ENCODE results near the gene TRIO. TPM values are rescaled to one million over a fixed set of nuclear protein-coding genes. Genes with fewer than 3 reads are reported as not detected.
"Not testable (repeated sequence)": the region's sequence is repeated elsewhere in the genome, so short reads cannot be mapped to it uniquely, and the experiment has no call there.

TRIO gene
- total RNA-seq, 2 donors from 2014 or later: 181 to 202 TPM

DNA sequence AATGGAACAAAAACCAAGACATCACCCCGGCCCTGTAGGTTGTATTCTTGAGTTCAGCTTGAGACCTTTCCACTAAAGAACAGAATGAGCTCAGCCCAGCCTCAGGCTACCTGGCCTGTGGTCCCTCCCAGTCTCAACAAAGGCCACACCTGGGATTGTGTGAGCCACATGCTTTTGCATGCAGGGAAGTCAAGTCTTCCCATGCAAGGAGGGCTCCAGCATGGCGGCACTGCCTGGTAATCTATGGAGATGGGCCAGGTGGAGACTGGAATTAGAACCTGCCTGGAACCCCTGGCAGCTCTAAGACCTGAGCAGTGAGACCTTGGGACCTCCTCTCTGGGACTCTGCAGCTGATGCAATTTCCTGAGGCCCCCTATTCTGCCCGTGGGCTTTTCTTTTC lies 389.0 kb downstream of the TRIO start:
- intact Hi-C loops (cut with DNase I): no loop called here

DNA sequence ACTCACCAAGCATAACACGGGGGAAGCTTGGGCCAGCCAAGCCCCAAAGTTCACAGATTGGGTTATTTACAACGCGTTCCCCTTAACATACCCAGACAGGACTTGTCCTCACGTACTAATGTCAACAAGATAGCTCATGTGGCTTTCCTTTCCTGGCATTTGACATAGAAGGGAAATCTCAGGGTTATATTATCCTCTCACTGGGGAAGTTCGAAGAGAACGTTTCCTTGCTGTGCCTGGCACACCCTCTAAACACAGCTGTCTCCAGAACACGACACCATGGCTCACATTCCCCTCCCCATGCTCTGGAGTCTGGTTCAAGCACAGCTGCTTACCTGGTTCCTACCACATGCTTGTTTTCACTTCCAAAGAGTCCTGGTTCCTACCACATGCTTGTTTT lies 391.6 kb downstream of the TRIO start:
- DNase-seq (ENCODE audit: low spot score): no peak
- intact Hi-C loops (cut with DNase I): no loop called here

More for the DNA sequence above, 389.0 kb downstream of the TRIO start:
- DNase-seq (ENCODE audit: low spot score): no peak

DNA sequence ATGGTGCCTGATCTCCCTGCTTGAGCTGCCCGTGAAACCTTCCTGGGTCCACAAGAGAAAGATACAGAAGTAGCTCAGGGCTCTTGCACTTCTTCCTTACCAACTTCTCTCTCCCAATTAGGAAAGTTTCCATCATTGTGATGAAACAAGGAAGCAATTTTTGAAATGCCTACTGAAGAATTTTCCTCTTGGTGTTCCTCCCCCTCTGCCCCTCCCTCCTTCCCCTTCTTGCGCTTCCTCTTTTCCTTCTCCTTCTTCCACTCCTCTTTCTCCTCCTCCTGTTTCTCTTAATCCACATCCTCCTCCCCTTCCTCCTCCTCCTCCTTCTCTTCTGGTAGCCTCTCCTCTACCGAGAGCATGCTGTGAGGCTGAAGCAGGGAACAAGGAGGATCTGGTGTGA lies 402.2 kb downstream of the TRIO start:
- intact Hi-C loops (cut with DNase I): no loop called here
- no peak for DNase-seq (ENCODE audit: low spot score)

DNA sequence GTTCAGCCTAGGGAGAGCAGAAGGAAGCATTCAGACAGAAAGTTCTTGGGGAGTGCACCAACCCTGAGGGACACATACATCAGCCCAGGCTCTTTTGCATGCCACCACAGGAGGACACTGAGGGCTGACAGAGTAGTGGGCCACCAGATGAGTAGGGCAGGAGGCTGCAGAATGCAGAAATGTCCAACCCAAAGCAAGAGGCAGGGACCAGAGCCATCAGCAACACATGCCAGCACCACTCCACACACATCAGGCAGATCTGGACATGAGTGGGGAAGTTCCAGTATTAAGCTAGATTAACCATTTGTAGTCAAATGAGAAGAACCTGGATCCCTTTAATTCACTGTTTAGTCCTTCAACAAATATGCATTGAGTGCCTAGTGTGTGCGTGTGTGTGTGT lies 402.7 kb downstream of the TRIO start:
- intact Hi-C loops (cut with DNase I): no loop called here
- no peak for DNase-seq (ENCODE audit: low spot score)

DNA sequence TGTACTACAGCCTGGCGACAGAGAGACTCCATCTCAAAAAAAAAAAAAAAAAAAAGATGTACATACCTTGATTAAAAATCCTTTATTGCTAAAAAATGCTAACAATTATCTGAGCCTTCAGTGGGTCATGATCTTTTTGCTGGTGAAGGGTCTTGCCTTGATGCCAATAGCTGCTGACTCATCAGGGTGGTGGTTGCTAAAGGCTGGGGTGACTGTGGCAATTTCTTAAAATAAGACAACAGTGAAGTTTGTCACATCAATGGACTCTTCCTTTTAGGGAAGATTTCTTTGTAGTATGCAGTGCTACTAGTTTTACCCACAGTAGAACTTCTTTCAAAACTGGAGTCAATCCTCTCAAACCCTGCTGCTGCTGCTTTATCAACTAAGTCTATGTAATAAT lies 404.5 kb downstream of the TRIO start:
- no peak for DNase-seq (ENCODE audit: low spot score)
- intact Hi-C loops (cut with DNase I): no loop called here

DNA sequence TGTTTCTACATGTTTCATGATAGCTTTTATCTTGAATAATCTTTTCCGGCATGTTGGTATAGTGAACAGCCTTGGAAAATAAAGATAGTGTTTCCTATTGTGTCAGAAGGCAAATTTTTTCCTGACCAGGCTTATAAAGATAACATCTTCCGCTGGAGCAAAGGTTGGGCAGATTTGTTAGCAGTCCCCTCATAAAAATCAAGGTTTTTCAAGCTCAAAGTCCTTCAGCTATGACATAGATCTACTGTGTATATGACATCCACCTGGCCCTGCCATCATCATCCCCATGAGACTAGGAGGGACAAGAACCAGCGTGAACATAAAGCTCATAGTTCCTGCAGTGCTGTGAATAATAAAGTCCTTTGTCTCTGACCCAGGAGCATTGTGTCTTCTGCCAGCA lies 408.1 kb downstream of the TRIO start:
- intact Hi-C loops (cut with DNase I): no loop called here
- DNase-seq (ENCODE audit: low spot score): no peak

DNA sequence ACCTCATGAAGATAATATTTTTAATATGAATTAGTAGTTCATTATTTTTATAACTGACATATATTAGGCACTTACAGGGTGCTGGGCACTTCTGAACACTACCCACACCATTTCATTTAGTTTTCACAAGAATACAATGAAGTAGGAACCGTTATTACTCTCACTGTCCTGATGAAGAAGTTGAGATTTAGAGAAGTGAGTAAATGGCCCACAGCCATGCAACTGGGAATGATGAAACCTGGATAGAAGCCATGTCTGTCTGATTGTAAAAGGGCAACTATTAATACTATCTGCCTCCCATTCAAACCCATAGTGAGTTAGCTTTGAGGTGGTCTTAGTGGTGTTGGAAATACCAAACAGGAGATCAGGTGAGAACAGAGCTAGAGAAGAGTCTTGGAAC lies 408.9 kb downstream of the TRIO start:
- no peak for DNase-seq (ENCODE audit: low spot score)
- intact Hi-C loops (cut with DNase I): no loop called here

DNA sequence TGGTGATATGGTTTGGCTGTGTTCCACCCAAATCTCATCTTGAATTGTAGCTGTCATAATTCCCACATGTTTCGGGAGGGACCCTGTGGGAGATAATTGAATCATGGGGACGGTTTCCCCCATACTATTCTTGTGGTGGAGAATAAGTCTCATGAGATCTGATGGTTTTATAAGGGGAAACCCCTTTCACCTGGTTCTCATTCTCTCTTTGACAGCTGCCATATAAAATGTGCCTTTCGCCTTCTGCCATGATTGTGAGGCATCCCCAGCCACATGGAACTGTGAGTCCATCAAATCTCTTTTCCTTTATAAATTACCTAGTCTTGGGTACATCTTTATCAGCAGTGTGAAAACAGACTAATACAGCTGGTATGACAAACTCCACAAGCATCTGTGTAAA lies 411.1 kb downstream of the TRIO start:
- DNase-seq (ENCODE audit: low spot score); intact Hi-C loops (cut with DNase I): not testable (repeated sequence)

DNA sequence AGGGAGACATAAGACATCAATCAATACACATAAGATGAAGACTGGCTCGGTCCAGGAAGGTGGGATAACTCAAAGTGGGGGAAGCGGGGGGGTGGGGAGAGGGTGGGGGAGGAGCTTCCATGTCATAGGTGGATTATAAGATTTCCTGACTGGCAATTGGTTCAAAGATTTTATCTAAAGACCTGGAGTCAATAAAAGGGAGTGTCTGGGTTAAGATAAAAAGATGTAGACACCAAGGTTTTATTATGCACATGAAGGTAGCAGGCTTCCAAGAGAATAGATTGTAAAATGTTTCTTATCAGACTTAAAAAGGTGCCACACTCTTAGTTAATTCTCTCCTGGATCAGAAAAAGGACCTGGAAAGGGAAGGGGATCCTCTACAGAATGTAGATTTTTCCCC lies 412.9 kb downstream of the TRIO start:
- no peak for DNase-seq (ENCODE audit: low spot score)
- intact Hi-C loops (cut with DNase I): no loop called here

DNA sequence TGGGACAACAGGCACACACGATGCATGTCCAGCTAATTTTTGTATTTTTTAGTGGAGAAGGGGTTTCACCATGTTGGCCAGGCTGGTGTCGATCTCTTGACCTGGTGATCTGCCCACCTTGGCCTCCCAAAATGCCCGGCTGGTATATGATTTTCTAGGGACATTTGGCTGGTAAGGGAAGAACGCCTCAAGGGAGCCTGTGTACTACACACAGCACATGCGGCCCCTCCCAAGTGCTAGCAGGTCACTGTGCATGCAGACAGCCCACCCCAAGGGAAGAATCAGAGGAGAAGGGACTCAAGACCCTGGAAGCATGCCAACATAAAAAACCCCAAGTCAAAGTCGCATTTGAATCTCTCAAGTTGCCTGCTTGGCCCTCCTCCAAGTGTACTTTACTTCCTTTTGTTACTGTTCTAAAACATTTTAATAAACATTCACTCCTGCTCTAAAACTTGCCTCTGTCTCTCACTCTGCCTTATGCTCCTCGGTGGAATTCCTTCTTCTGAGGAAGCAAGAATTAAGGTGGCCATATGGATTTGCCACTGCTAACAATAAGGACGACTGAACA lies 414.1 kb downstream of the TRIO start:
- no peak for DNase-seq (ENCODE audit: low spot score)
- intact Hi-C loops (cut with DNase I): no loop called here

DNA sequence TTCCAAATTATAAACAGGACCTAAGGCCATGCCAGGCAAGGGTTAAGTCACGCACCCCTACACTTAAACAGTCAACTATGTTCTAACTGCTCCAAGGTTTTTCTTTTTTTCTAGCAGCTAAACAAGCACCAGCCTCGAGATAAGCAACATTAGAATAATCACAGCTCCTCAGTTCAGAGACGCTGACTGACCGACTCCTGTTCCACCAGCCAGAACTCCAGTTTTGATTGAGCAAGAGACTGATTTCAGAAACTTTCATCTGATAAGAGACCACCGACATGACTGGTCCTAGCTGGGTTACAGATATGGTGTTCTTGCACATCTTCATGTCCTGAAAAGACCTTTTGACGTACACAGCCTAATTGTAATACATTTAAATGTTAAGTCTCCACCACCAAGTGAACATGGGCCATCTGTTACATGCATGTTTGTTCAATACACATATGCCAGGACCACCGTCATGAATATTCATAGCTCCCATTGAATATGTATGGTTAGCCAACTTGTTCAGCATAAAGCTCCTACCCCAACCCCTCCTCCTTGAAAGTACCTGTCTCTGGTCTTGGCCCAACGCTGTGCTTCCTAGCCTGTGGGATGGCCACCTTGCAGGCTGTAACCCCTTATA lies 414.8 kb downstream of the TRIO start:
- intact Hi-C loops (cut with DNase I): no loop called here
- DNase-seq (ENCODE audit: low spot score): no peak

Other genes with a start within 250 kb of the TRIO start
- gene DNAH5, start 198.7 kb upstream of the TRIO start, total RNA-seq: under 1 TPM; 0.19 to 0.57 TPM

All from posterior vena cava (tissue), 2 donors.